ENCODE data around the gene TINAGL1. TPM values are rescaled to one million over a fixed set of nuclear protein-coding genes. Genes with fewer than 3 reads are reported as not detected.

Gene TINAGL1
- total and polyA plus RNA-seq, 10 donors, result 18.5 to 393 (median 229) TPM

- Histone ChIP-seq H3K27me3 (replicated peaks in 1 of 7) (no peaks in the 10 kb centered on the region), H3K4me3 (no peak overlapping the region), H3K9me3 (no peaks in the 10 kb centered on the region), H3K36me3 (no peaks in the 10 kb centered on the region), H3K27ac (no peak overlapping the region), H3K4me1 (peaks cover 0 to 19% (median 9%) of the 10 kb centered on the region in 6 donors)
- intact Hi-C loops (cut with DNase I; ENCODE audit: low total_unique reads), result no loop called here
- no peak for TF ChIP-seq POLR2A (IDR thresholded peaks at IDR 0.05)
- no peak for TF ChIP-seq POLR2AphosphoS5 (IDR thresholded peaks at IDR 0.05)
- no peak for TF ChIP-seq CTCF (IDR thresholded peaks at IDR 0.05 in 8 of 11, conservative IDR thresholded peaks at IDR 0.05 in 3 of 11)
- WGBS, 5 donors, result 76 to 94% (median 87%) methylated on average over 7 of the region's 7 CpGs
- no peak for DNase-seq
Observed at GRCh38 chr1:31598980-31599379, 22.7 kb downstream of the TINAGL1 start.

- no peak for DNase-seq
- intact Hi-C loops (cut with DNase I; ENCODE audit: low total_unique reads), result no loop called here
- H3K4me1 ChIP-seq, result peaks cover 0 to 13% (median 5%) of the 10 kb centered on the region in 6 donors
- H3K27ac ChIP-seq, result no peak overlapping the region
- WGBS, 5 donors, result 84 to 94% (median 90%) methylated on average over 2 of the region's 2 CpGs
- no peak overlapping the region for H3K4me3 ChIP-seq
- no peaks in the 10 kb centered on the region for H3K27me3 ChIP-seq (replicated peaks in 1 of 7)
- no peak for TF ChIP-seq POLR2A (IDR thresholded peaks at IDR 0.05)
- no peak for TF ChIP-seq POLR2AphosphoS5 (IDR thresholded peaks at IDR 0.05)
- no peak for TF ChIP-seq CTCF (IDR thresholded peaks at IDR 0.05 in 8 of 11, conservative IDR thresholded peaks at IDR 0.05 in 3 of 11)
- H3K36me3 ChIP-seq, result no peaks in the 10 kb centered on the region
- no peaks in the 10 kb centered on the region for H3K9me3 ChIP-seq
Observed at GRCh38 chr1:31600641-31601040, 24.3 kb downstream of the TINAGL1 start.

- Histone ChIP-seq H3K4me3 (no peak overlapping the region), H3K27ac (no peak overlapping the region), H3K9me3 (no peaks in the 10 kb centered on the region), H3K4me1 (peaks cover 0 to 1% (median 0%) of the 10 kb centered on the region in 6 donors), H3K27me3 (replicated peaks in 1 of 7) (no peaks in the 10 kb centered on the region), H3K36me3 (no peaks in the 10 kb centered on the region)
- intact Hi-C loops (cut with DNase I; ENCODE audit: low total_unique reads), result no loop called here
- no peak for DNase-seq
- no peak for TF ChIP-seq POLR2A (IDR thresholded peaks at IDR 0.05)
- TF ChIP-seq POLR2AphosphoS5 (IDR thresholded peaks at IDR 0.05), result no peak
- no peak for TF ChIP-seq CTCF (IDR thresholded peaks at IDR 0.05 in 8 of 11, conservative IDR thresholded peaks at IDR 0.05 in 3 of 11)
- WGBS, 5 donors, result 91 to 97% (median 96%) methylated on average over 2 of the region's 2 CpGs
Observed at GRCh38 chr1:31602081-31602480, 25.8 kb downstream of the TINAGL1 start.

- no peaks in the 10 kb centered on the region for H3K9me3 ChIP-seq
- no peak for DNase-seq
- 65 to 81% (median 70%) methylated on average over 4 of the region's 4 CpGs for WGBS, 5 donors
Observed at GRCh38 chr1:31605908-31606427, 29.7 kb downstream of the TINAGL1 start.

More at GRCh38 chr1:31605908-31606427, 29.7 kb downstream of the TINAGL1 start:
- no peak for TF ChIP-seq POLR2AphosphoS5 (IDR thresholded peaks at IDR 0.05)
- TF ChIP-seq CTCF (IDR thresholded peaks at IDR 0.05 in 8 of 11, conservative IDR thresholded peaks at IDR 0.05 in 3 of 11), result no peak
- TF ChIP-seq POLR2A (IDR thresholded peaks at IDR 0.05), result no peak
- Histone ChIP-seq H3K4me1 (no peaks in the 10 kb centered on the region), H3K27ac (peak overlapping the region in 1 of 8 donors; percentile 7), H3K27me3 (replicated peaks in 1 of 7) (no peaks in the 10 kb centered on the region), H3K4me3 (no peak overlapping the region), H3K36me3 (no peaks in the 10 kb centered on the region)
- intact Hi-C loops (cut with DNase I; ENCODE audit: low total_unique reads), result no loop called here

All from spleen (tissue), 11 donors.